T-helper 2 cell (primary cell): ENCODE data around the gene SCN10A.

Experiments
- DNase-seq, 5 experiments: peaks; one replicate each; pipeline versions ENCODE4 v3.0.0 to v3.0.0-alpha.2; 2012 to 2022

Gene SCN10A

GRCh38 chr3:38650248-38650951 is 165.6 kb downstream of the SCN10A start:
- DNase-seq = peak in 1 of 5 experiments; percentile 19

DNA sequence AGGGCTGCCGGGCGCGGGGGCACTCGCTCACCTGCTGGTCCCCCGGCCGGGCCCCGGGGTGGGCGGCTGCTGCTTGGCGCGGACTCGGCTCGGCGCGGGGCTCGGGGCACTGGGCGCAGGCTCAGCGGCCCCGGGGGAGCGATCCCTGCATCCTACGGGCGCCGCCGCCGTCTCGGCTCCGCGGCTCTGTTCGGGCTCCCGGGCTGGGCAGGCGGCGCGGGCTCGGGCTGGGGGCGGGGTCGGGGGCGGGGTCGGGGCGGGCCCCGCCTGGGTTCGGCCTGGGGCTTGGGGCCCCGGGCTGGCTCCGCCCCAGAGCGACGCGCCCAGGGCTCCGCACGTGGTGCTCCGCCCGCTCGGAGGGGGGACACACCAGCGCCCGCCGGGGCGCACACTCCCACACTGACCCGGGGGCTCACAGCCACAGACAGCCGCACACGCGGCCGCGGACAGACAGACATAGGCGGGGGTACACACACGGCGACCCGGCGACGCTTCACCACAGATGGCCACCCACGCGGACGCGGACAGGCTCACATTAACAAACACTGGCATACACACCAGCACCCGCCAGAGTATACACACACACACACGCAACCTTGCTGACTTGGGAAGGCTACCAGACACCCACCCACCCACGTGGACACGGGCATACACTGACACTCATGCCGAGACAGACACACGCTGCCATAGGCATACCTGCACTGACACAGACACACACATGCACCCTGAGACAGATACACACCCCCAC is 166.3 kb downstream of the SCN10A start, which contains the start of gene SCN5A:
TSS of gene SCN5A (minus strand) at position 188 of the 748 bp plus-strand sequence. CDS start 16,380 bp downstream, outside the sequence.
- peak; percentile 10 to 49 (median 26) for DNase-seq

GRCh38 chr3:38648659-38649499 is 167.1 kb downstream of the SCN10A start:
- DNase-seq = no peak

GRCh38 chr3:38648024-38648658 is 167.9 kb downstream of the SCN10A start:
- DNase-seq = no peak

GRCh38 chr3:38647217-38647970 is 168.6 kb downstream of the SCN10A start:
- no peak for DNase-seq
